Astrocyte (in vitro differentiated cells and primary cell): ENCODE data around the gene CLCF1. TPM values are rescaled to one million over a fixed set of nuclear protein-coding genes. Genes with fewer than 3 reads are reported as not detected.
A peak's percentile ranks its signal among the peaks of the same experiment; 100 is the strongest.

Source experiments
- DNase-seq: peaks from one replicate; pipeline ENCODE4 v3.0.0-alpha.2; 2010; ENCODE audit warnings: low read depth
- FAIRE-seq: peaks from 2 replicates; lab custom pipeline; 2011; peaks lifted over from hg19 to GRCh38; lab: Jason Lieb, UNC
- H2AFZ ChIP-seq: 2 replicates; pipeline ENCODE4 v1.6.0; 2012; ENCODE audit warnings: low read depth, low read length, inconsistent platforms
- H3K27ac ChIP-seq: 2 replicates; pipeline ENCODE4 v1.5.1; 2011; ENCODE audit warnings: low read depth, low read length, inconsistent platforms
- H3K27me3 ChIP-seq: 2 replicates; pipeline ENCODE4 v1.6.0; 2011; ENCODE audit warnings: low read length, inconsistent platforms; ENCODE audit not compliant: insufficient read depth
- H3K36me3 ChIP-seq: 2 replicates; pipeline ENCODE4 v1.5.1; 2011; ENCODE audit warnings: low read length, inconsistent platforms; ENCODE audit not compliant: insufficient read depth
- H3K4me1 ChIP-seq: 2 replicates; pipeline ENCODE4 v1.5.1; 2011; ENCODE audit warnings: low read length, inconsistent platforms; ENCODE audit not compliant: insufficient read depth
- H3K4me2 ChIP-seq: 2 replicates; pipeline ENCODE4 v1.6.0; 2012; ENCODE audit warnings: low read length, inconsistent platforms
- H3K4me3 ChIP-seq: 2 replicates; pipeline ENCODE4 v1.5.1; 2011; ENCODE audit warnings: low read depth, mild to moderate bottlenecking, low read length, inconsistent platforms; ENCODE audit not compliant: insufficient read depth
- H3K79me2 ChIP-seq: 2 replicates; pipeline ENCODE4 v1.6.0; 2012; ENCODE audit warnings: mild to moderate bottlenecking, low read length, inconsistent platforms; ENCODE audit not compliant: insufficient read depth
- H3K9ac ChIP-seq: 2 replicates; pipeline ENCODE4 v1.6.0; 2012; ENCODE audit warnings: mild to moderate bottlenecking, low read length, inconsistent platforms
- H3K9me3 ChIP-seq: 2 replicates; pipeline ENCODE4 v1.5.1; 2012; ENCODE audit warnings: low read depth, mild to moderate bottlenecking, low read length, inconsistent platforms; ENCODE audit not compliant: insufficient read depth
- H4K20me1 ChIP-seq: 2 replicates; pipeline ENCODE4 v1.6.0; 2012; ENCODE audit warnings: low read length, inconsistent platforms; ENCODE audit not compliant: insufficient read depth
- H3K27ac Mint-ChIP-seq: one replicate; pipeline ENCODE4 v1.8.0; 2021; ENCODE audit warnings: mild to moderate bottlenecking, mixed read lengths; ENCODE audit not compliant: unreplicated experiment
- H3K27me3 Mint-ChIP-seq: one replicate; pipeline ENCODE4 v1.8.0; 2021; ENCODE audit warnings: low read depth, mixed read lengths; ENCODE audit not compliant: unreplicated experiment
- H3K36me3 Mint-ChIP-seq: one replicate; pipeline ENCODE4 v1.8.0; 2021; ENCODE audit warnings: low read depth, mixed read lengths; ENCODE audit not compliant: unreplicated experiment
- H3K4me1 Mint-ChIP-seq: one replicate; pipeline ENCODE4 v1.8.0; 2021; ENCODE audit warnings: low read depth, mixed read lengths; ENCODE audit not compliant: unreplicated experiment
- H3K4me3 Mint-ChIP-seq: one replicate; pipeline ENCODE4 v1.8.0; 2021; ENCODE audit warnings: mild to moderate bottlenecking, moderate library complexity, mixed read lengths; ENCODE audit not compliant: unreplicated experiment
- H3K9me3 Mint-ChIP-seq: one replicate; pipeline ENCODE4 v1.8.0; 2021; ENCODE audit warnings: mild to moderate bottlenecking, mixed read lengths; ENCODE audit not compliant: unreplicated experiment
- CTCF ChIP-seq: IDR thresholded peaks from 2 replicates; pipeline ENCODE4 v1.5.1; 2011; ENCODE audit warnings: low read depth, mild to moderate bottlenecking, inconsistent platforms, low read length, moderate library complexity; ENCODE audit not compliant: insufficient read depth
- EZH2 ChIP-seq: IDR thresholded peaks from 2 replicates; pipeline ENCODE4 v1.6.1; 2012; ENCODE audit warnings: mild to moderate bottlenecking, low read length, inconsistent platforms; ENCODE audit not compliant: insufficient read depth
- total RNA-seq: library from RNA; stranded (reverse); gene quantifications from 2 replicates; pipeline ENCODE4 v1.2.1, GENCODE V29; 2021

Gene CLCF1
- total RNA-seq, 1 donor from 2014 or later: 17.6 TPM

DNA sequence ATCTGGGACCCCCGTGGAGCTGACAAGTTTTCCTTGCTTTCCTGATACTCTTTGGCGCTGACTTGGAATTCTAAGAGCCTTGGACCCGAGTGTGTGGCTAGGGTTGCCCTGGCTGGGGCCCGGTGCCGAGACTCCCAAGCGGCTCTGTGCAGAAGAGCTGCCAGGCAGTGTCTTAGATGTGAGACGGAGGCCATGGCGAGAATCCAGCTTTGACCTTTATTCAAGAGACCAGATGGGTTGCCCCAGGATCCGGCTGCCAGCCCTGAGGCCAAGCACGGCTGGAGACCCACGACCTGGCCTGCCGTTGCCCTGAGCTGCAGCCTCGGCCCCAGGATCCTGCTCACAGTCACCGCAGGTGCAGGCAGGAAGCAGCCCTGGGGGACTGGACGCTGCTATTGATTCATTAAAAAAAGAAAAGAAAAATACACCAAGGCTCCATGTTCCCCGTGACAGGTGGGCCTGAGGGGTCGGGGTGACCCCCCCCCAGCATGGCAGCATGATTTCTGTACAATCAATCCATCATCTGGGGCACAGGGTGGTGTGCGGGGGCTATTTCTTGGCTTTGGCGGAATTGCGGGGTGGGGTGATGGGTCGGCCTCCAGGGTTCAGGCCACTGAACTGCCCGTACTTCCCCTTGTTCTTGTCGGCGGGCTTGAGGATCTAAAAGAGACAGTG lies 24.7 kb upstream of the CLCF1 start:
- Mint-ChIP-seq H3K4me1 (peaks cover 10% of the 10 kb centered on the region), H3K36me3 (peaks cover 20% of the 10 kb centered on the region), H3K9me3 (no peaks in the 10 kb centered on the region), H3K4me3 (peak overlapping the region; percentile 62), H3K27me3 (no peaks in the 10 kb centered on the region), H3K27ac (no peak overlapping the region)
- no peak for TF ChIP-seq EZH2
- FAIRE-seq (no peak), DNase-seq (no peak)
- Histone ChIP-seq H3K4me3 (no peak overlapping the region), H3K36me3 (peaks cover 2% of the 10 kb centered on the region), H3K79me2 (peaks cover 40% of the 10 kb centered on the region), H3K4me2 (no peak overlapping the region), H3K27ac (no peak overlapping the region), H3K9ac (no peak overlapping the region), H3K27me3 (no peaks in the 10 kb centered on the region), H3K4me1 (peaks cover 17% of the 10 kb centered on the region), H3K9me3 (no peaks in the 10 kb centered on the region), H2AFZ (no peak overlapping the region), H4K20me1 (peaks cover 32% of the 10 kb centered on the region)

- Histone ChIP-seq H3K27ac (no peak overlapping the region), H3K4me2 (no peak overlapping the region), H3K27me3 (no peaks in the 10 kb centered on the region), H3K79me2 (peaks cover 43% of the 10 kb centered on the region), H3K9me3 (no peaks in the 10 kb centered on the region), H3K4me3 (no peak overlapping the region), H3K9ac (no peak overlapping the region), H3K4me1 (peaks cover 20% of the 10 kb centered on the region), H2AFZ (no peak overlapping the region), H4K20me1 (peaks cover 34% of the 10 kb centered on the region), H3K36me3 (peaks cover 2% of the 10 kb centered on the region)
- FAIRE-seq: no peak
- Mint-ChIP-seq H3K4me1 (peaks cover 14% of the 10 kb centered on the region), H3K4me3 (peak overlapping the region; percentile 62), H3K9me3 (no peaks in the 10 kb centered on the region), H3K36me3 (peaks cover 22% of the 10 kb centered on the region), H3K27me3 (no peaks in the 10 kb centered on the region), H3K27ac (no peak overlapping the region)
- no peak for DNase-seq
- no peak for TF ChIP-seq CTCF
- no peak for TF ChIP-seq EZH2
These were observed 24.1 kb upstream of the CLCF1 start for GRCh38 chr11:67397536-67397935.

- no peak for FAIRE-seq
- no peak overlapping the region for H3K27ac ChIP-seq
- no peak for DNase-seq
- peaks cover 19% of the 10 kb centered on the region for H3K4me1 ChIP-seq
- H3K27me3 ChIP-seq: no peaks in the 10 kb centered on the region
- H3K79me2 ChIP-seq: peaks cover 46% of the 10 kb centered on the region
- no peak overlapping the region for H3K4me2 ChIP-seq
- TF ChIP-seq EZH2: no peak
- no peak for TF ChIP-seq CTCF
- H3K4me3 Mint-ChIP-seq: peak overlapping the region; percentile 54
- peaks cover 14% of the 10 kb centered on the region for H3K4me1 Mint-ChIP-seq
- H3K9me3 ChIP-seq: no peaks in the 10 kb centered on the region
- peaks cover 2% of the 10 kb centered on the region for H3K36me3 ChIP-seq
- H4K20me1 ChIP-seq: peaks cover 37% of the 10 kb centered on the region
- no peak overlapping the region for H3K4me3 ChIP-seq
- H2AFZ ChIP-seq: no peak overlapping the region
- H3K9me3 Mint-ChIP-seq: no peaks in the 10 kb centered on the region
- no peaks in the 10 kb centered on the region for H3K27me3 Mint-ChIP-seq
- H3K27ac Mint-ChIP-seq: peak overlapping the region; percentile 80
- H3K36me3 Mint-ChIP-seq: peaks cover 22% of the 10 kb centered on the region
- H3K9ac ChIP-seq: no peak overlapping the region
These were observed 23.4 kb upstream of the CLCF1 start for GRCh38 chr11:67396587-67397389.
